Hypothalamus (tissue), 51 donors: Measurements from ENCODE around the gene GALNT9.
A peak's percentile ranks its signal among the peaks of the same experiment; 100 is the strongest.
"Not testable (repeated sequence)": the region's sequence is repeated elsewhere in the genome, so short reads cannot be mapped to it uniquely, and the experiment has no call there.

Experiments used
- DNase-seq, 51 donors: peaks; one replicate each; lab custom pipeline; 2025; lab: John Stamatoyannopoulos, UW

Gene GALNT9

DNA sequence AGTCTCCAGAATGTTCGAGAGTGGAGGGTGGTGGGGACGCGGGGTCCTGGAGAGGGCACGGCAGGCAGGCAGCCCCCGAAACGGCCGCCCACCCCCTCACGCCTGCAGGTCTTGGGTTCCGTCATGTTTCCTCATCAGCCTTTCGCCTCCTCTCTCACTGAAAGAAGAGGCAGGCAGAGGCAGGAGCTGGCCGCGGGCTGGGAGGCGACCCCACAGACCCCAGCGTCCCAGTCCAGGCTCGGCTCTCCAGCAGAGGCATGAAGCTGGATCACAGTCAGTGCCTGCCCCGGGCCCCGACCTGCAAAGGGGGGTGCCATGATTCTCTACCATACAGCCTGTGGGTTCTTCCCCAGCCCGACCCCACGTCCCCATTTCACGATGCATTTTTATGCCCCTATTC is 13.4 kb downstream of the GALNT9 start:
- no peak for DNase-seq

DNA sequence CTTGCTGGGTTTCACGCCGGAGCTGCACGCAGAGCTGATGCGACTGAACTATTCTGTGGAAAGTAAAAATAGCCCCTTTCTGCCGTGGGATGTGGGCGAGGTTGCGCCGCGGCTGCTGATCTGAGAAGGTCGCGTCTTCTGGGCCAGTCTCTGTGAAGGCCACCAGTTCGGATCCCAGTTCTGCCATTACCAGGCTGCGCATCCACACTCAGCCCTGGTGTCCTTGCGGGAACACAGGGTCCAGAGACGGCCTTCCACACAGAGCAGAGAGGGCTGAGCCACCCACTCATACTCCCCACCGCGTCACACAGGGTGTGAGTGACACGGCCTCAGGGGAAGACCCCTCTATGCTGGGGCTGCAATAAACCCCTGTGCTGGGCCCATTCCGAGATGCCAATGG is 13.9 kb downstream of the GALNT9 start:
- no peak for DNase-seq

DNA sequence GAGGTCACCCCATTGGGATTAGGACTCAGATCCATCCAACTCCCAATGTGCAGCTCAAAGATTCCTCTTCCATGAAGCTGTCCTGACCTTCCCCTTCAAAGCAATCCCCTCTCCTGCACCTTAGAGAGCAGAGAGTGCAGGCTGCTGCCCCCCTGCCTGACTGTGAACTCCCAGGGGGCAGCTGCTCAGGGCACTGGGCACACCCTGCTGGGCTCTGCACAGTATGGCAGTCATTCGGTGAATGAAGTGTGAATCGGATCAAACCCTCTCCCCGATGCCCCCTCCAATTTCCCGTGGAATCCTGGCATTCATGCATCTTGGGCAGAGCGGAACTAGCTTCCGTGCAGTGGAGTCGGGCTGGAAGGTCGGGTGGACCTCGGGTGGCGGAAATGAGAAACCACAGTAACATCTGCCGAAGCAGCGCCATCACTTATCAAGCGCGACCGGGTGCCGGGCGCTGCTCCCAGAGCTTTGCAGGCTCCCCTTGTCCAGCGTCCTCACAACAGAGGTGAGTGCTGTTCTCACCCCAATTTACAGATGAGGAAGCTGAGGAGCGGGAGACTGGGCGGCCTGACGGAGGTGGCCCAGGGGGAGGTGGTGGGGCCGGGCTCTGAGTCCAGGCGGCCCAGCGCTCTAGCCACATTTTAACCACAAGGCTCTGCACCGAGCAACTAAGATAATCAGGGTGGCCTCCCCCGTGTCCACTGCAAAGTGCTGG is 14.7 kb downstream of the GALNT9 start:
- no peak for DNase-seq

DNA sequence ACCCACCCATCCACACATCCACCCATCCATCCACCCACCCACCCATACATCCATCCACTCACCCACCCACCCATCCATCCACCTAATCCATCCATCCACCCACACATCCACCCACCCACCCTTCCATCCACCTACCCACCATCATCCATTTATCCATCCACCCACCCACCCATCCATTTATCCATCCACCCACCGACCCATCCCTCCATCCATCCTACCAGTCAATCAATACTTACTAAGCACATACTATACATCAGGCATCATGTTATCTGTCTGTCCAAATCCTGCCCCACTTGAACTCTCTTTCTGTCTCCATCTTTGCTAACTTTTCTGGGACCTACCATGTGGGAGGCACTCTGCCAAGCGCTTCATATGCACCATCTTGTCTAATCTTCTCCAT is 15.4 kb downstream of the GALNT9 start:
- no peak for DNase-seq

- DNase-seq, result no peak
Observed at GRCh38 chr12:132313182-132313581, 16.2 kb downstream of the GALNT9 start.

DNA sequence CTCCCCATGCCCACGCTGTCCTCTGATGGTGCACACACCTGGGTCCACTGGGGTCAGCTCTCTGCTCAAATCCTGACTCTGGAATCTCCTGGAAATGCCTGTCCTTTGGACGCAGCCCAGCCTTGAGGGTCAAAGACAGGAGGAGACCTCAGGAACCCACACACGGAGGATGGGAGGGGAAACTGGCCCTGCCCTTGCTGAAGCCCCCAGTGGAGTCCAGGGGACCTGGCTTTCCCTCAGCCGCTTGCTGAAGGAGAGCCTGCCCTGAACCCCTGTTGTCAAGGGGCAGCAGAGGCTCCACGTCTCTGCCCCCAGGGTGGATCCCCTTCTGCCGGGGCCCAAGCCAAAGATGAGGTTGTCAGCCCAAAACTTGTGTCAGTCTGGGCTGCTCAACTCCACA is 16.9 kb downstream of the GALNT9 start:
- no peak for DNase-seq

- DNase-seq, result no peak
Observed at GRCh38 chr12:132311201-132311915, 18.0 kb downstream of the GALNT9 start.

- DNase-seq, result peak in 1 of 51 donors; percentile 42
Observed at GRCh38 chr12:132310181-132311040, 19.0 kb downstream of the GALNT9 start.

GRCh38 chr12:132309596-132310086 is 19.7 kb downstream of the GALNT9 start:
- no peak for DNase-seq

- DNase-seq, result no peak
Observed at GRCh38 chr12:132308853-132309595, 20.4 kb downstream of the GALNT9 start.

GRCh38 chr12:132307976-132308852 is 21.2 kb downstream of the GALNT9 start:
- no peak for DNase-seq

- DNase-seq, result no peak
Observed at GRCh38 chr12:132306885-132307191, 22.6 kb downstream of the GALNT9 start.

- no peak for DNase-seq
Observed at GRCh38 chr12:132305991-132306884, 23.2 kb downstream of the GALNT9 start.

- no peak for DNase-seq
Observed at GRCh38 chr12:132305560-132305966, 23.8 kb downstream of the GALNT9 start.

GRCh38 chr12:132304866-132305265 is 24.5 kb downstream of the GALNT9 start:
- not testable (repeated sequence) for DNase-seq

DNA sequence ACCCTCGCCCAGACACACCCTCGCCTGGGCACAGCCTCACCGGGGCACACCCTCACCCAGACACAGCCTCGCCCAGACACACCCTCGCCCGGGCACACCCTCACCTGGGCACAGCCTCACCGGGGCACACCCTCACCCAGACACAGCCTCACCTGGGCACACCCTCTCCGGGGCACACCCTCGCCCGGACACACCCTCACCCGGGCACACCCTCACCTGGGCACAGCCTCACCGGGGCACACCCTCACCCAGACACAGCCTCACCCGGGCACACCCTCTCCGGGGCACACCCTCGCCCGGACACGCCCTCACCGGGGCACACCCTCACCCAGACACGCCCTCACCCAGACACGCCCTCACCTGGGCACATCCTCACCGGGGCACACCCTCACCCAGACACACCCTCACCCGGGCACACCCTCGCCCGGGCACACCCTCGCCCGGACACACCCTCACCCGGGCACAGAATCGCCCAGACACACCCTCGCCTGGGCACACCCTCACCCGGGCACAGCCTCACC is 25.5 kb downstream of the GALNT9 start:
- DNase-seq, result not testable (repeated sequence)

DNA sequence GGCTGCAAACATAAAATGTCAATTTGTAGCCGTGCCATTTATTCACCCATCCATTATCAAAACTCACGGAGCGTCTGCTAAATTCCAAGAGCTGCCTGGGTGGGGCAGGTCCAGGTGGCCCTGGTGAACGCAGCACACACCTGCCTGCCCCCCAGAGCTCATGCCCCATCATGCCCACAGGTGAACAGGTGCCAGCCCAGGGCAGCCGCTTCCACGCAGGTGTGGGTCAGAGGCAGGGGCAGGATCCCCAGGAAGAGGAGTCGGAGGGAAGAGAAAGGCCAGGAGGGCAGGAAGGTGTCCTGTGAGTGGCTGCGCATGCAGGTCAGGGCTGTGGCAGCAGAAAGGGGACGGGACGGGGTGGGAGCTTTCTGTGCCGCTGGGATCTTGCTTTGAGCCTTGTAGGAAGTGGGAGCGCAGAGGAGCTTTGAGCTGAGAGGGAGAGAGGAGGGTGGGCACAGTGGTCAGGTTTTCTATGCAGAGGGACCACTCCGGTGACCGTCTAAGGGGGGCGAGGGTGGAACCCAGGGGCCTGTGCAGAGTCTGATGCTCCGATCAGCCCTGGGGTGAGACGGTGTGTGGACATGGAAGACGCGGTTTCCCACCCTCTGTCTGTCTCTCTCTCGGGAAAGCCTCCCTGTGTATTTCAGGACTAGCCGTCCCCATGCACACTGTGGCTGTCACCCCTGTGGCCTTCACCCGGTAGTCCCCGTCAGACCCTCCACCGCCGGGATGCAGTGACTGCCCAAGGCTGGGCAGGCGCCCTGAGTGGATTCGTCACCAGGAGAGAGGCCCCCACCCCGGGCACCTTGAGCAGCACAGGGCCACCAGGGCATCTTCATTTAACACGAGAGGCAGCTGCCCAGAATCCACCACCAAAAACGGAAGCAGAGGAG is 26.7 kb downstream of the GALNT9 start:
- DNase-seq, result no peak
